HepG2 (cell line): ENCODE measurements around the gene CROT.

Experiments
- TF ChIP-seq, protein P1 (sequence below): sonication (generic); formaldehyde crosslinking; IDR thresholded peaks from 2 replicates; pipeline ENCODE4 v1.5.0; 2020; ENCODE audit warnings: mild to moderate bottlenecking, missing genetic modification reagents, moderate library complexity
- TF ChIP-seq, protein P2 (sequence below): sonication (generic); formaldehyde crosslinking; conservative IDR thresholded peaks from 2 replicates; pipeline ENCODE4 v1.4.0; 2020; ENCODE audit warnings: missing genetic modification reagents

DNA sequence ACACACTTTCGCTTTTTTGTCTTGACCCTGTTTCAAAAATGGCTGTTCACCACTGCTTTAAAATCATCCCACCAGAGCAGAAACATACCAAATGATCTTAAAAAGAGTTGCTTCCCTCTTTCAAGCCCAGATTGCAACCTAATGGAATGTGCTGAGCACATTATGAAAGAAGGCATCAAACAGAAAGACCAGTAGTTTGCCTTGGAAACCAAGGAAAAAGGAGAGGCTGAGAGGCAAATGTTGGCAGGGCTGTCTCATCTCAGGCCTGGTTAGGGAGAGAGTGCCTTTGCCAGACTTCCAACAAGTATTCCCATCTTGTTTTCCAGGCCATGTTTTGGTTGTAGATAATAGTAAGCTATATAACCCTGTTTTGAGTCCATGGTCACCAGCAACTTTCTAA, 65.7 kb downstream of the CROT start:
- TF ChIP-seq, protein P1, sequence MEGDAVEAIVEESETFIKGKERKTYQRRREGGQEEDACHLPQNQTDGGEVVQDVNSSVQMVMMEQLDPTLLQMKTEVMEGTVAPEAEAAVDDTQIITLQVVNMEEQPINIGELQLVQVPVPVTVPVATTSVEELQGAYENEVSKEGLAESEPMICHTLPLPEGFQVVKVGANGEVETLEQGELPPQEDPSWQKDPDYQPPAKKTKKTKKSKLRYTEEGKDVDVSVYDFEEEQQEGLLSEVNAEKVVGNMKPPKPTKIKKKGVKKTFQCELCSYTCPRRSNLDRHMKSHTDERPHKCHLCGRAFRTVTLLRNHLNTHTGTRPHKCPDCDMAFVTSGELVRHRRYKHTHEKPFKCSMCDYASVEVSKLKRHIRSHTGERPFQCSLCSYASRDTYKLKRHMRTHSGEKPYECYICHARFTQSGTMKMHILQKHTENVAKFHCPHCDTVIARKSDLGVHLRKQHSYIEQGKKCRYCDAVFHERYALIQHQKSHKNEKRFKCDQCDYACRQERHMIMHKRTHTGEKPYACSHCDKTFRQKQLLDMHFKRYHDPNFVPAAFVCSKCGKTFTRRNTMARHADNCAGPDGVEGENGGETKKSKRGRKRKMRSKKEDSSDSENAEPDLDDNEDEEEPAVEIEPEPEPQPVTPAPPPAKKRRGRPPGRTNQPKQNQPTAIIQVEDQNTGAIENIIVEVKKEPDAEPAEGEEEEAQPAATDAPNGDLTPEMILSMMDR = no peak
- TF ChIP-seq, protein P2, sequence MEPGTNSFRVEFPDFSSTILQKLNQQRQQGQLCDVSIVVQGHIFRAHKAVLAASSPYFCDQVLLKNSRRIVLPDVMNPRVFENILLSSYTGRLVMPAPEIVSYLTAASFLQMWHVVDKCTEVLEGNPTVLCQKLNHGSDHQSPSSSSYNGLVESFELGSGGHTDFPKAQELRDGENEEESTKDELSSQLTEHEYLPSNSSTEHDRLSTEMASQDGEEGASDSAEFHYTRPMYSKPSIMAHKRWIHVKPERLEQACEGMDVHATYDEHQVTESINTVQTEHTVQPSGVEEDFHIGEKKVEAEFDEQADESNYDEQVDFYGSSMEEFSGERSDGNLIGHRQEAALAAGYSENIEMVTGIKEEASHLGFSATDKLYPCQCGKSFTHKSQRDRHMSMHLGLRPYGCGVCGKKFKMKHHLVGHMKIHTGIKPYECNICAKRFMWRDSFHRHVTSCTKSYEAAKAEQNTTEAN = no peak
